Fibroblast of peridontal ligament (primary cell): ENCODE data around the gene DTHD1.

Source experiments
- DNase-seq: peaks from one replicate; pipeline ENCODE4 v3.0.0-alpha.2; 2010; ENCODE audit errors: extremely low read depth

Gene DTHD1

DNA sequence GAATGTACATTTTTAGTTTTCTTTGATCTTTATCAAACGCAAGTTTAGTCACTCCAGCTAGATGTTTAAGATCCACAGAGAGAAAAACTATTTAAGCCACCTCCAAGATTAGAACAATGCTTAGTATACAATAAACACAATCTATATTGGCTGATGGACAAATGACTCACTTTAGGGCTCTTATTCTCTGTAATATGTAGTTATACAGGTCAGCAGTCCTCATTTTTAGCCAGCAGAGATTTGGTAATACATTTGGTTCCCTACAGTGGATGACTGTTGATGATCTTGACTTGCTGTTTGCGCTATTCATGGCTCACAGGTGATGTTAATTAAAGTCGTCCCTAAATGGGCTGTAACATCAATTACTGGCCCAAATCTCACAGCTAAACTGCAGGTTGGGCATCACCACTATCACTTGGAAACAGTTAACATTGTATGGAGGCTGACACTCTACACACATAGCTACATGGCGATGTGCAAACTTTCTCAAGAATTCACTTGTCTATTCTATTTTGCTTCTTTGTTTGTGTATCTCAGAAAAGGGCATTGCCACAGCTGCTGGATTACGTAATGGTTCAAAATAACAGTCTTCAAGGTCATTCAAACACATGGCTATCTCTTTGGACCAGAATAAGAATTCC lies 11.8 kb upstream of the DTHD1 start:
- DNase-seq, result no peak

DNA sequence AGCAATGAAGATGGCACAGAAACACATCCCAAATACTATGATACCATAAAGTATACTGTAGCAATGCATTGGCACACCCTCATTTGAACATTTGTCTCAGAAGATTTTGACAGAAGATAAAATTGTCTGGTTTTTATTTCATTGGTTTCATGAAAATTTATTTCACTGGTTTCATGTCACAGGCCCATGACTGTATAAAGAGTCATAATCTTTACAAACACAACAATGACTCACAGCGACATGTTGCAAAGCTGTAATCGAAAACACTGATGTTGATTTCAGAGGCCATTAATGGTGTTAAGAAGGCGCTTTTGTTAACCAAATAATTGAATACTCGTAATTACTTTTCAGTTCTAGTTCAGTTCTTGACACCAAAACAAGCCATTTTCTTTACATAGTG lies 8.1 kb upstream of the DTHD1 start:
- DNase-seq, result no peak

DNA sequence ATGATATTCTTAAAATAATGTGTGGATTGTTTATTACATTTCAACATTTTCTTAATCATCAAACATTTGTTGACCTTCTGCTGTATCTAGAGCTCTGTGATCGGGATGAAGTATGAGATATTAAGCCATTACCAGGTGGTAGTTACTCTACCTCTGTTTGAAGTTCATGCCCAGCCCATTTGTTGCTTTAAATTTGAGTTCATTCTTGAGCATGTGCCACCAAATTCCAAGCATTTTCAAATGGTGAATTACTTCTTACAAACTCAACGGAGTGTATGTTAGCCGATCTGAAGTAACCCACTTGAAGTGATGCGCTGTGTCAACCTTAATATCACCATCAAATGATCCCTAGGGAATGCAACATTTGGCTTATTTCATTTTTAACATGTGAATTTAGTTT lies 7.3 kb upstream of the DTHD1 start:
- no peak for DNase-seq

DNA sequence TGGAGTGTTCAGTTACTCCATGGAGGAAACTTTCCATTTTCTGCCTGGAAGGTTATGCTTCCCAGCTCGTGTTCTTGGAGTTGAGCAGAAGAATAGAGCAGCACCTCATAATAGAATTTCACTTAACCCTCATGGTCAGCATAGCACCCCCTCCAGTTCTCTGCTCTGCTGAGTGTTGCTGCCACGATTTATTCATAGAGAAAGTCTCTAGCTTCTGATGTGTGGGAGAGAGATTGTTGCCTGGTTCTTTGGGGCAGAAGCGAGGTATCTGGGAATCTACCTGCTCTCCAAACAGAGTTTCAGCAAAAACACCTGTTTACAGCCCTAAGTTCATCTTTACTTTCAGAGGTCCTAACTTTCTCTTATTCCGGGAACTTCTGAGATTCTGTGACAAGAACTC lies 3.9 kb upstream of the DTHD1 start:
- DNase-seq, result no peak

DNA sequence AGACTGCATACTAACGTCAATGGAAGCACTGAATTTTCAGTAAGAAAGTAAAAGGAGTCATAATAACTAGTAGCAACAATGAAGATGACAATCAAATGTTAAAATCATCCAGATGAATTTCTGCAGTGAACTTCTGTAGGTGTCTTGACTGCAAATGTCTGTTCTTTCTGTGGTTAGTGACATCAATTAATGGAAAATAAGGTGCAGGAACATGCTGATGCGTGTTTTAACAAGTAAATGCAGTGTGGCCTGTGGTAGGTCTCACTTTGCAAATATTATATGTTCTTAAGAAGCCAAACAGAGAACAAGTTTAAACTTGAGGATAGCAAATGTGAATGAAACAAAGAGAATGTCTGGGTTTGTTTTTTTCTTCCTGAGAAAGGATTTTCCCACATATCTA lies 2.6 kb upstream of the DTHD1 start:
- DNase-seq, result no peak

DNA sequence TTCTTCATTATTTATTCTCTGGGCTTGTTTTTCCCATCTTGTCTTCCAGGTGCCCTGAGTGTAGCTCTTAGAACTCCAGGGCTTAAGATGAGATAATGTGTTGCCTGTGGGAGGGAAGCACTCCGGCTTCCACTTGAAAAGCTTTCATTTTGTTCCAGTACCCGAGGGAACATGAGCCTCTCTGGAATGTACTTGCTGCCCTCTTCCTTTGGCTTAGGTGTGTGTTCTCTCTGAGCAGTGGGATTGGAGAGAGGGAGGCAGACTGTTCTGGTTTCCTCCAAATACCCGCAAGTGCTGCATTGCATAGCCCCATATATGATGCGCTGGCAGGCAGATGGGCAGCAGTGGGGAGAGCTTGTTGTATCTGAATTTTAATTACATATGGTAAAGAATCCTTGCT lies 861 bp upstream of the DTHD1 start:
- no peak for DNase-seq

DNA sequence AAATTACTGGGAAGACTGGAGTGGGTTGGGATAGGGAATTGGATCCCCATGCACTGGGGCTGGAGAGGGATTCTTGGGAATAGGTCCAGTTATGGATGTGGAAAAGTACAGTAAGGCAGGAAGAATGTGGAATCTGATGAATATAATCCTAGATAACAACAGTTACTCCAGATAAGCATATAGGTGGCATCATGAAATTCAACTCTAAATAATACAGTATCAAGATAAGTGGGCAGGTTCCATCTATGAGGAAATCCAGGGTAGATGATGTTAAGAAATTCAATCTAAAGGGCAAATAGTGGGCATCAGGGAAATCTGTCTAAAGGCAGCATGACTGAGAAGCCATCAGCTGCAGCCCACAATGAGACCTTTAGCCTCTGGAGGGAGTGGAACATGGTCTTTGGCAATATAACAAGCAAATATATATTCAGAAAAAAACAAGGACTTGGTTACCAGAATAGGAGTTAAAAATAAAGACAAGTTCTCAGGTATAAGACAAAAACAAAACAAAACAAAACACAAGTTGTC lies 1.2 kb downstream of the DTHD1 start:
- no peak for DNase-seq

DNA sequence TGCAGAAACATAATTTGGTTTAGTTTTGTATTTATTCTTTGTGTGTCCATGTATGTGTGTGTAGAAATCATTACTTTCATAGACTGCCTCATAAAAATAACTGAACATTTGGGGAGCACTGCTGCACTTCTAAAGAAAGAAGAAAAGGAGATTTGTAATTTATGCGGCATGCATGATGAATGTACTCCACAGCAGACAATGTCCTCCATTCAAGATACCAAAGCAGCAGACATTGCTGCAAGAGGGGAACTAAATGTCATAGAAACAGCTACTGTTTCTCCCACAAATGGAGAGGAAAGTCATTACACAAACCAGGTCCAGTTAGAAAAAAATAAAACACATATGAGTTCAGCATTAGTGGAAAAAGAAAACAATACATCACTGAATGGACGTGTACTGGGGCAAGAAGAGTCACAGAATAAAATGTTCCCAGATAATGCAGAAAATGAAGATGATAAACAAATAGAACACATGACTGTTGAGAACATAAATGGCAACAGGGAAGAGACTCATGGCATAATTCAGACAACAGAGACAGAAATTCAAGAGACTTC lies 2.6 kb downstream of the DTHD1 start:
- no peak for DNase-seq

DNA sequence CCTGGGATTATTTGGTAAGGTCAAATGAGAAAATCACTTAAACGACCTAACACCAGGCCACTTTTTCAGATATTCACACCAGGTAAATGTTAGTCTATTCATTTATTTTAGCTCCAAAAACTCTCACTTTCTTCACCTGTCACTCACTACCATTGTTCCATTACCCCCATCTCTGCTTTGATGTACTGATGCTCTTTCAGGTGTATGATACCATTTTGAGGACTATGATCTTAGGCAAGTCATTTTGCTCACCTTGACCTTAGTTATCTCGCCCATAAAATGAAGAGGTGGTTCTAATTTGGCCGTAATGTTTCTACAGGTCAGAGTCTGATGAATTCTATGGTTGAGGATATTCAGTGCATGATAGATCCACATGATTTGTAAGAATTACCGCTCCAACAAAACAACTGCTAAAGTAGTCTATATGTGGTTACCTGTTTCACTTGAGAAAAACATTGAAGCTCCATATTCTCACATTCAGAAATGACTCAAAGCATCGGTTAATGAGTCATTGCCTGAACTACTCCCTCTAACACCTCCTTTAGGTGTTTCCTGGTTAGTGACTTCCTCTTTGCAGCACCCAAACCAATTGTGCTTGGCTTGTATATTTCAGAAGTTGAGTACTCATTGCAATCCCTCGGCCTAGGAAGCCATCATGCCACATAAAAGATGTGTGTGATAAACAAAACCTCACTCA lies 4.5 kb downstream of the DTHD1 start:
- DNase-seq, result no peak

DNA sequence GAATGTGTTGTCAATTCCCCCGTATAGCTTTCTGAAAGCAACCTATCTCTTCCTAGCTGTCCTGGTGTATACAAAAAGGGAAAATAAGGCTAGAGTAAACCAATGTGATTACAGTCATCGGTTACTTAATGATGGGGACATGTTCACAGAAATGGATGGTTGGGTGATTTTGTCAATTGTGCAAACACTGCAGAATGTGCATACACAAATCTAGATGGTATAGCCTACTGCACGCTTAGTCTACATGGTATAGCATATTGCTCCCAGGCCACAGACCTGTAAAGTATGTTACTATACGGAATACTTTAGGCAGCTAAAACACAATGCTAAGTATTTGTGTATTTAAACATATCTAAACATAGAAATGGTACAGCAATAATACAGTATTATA lies 5.1 kb downstream of the DTHD1 start:
- DNase-seq, result no peak

DNA sequence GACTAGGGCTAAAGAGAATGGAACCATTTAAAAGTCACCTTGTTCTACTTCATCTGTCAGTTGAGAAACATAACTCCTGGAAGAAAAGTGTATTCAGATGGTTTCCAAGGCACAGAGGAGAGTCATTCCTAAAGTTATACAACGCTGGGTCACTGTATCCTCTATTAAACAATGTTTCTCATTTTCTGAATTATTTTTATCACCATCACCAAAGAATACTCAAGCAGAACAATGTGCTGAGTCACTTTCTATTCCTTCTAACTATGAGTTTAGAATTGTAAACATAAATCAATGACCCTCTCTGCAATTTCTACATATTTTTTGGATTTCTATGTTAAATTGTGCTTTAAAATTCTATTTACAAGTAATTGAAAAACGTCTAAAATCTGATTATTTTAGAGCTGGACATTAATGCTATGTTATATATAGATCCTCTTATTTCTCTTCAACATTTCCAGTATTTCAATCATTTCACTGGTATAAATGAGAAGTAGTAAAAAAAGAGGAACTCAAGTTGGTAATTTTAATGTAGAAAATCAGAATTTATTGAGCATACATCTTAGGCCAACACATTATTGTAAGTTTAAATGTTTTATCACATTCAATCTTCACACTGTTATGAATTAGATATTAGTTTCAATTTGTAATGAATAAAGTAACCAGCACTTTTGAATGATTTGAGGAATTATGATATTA lies 7.5 kb downstream of the DTHD1 start:
- DNase-seq, result no peak

DNA sequence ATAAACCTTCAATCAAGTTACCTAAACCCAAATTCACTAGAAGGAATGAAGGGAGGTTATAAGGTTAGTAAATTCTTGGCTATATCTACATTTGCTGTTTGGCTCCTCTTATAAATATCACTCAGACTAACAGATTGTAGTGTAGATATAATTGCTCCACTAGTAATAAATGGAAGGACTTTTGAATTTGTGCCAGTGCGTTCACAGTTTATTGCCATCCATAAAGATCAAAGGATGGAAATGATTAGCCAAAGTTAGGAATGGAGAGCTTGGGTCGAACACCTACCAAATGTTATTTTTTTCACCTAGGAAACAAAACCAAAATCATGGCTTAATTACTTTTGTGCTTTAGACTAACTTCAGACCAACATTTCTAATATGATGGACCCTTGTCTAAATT lies 9.2 kb downstream of the DTHD1 start:
- no peak for DNase-seq

DNA sequence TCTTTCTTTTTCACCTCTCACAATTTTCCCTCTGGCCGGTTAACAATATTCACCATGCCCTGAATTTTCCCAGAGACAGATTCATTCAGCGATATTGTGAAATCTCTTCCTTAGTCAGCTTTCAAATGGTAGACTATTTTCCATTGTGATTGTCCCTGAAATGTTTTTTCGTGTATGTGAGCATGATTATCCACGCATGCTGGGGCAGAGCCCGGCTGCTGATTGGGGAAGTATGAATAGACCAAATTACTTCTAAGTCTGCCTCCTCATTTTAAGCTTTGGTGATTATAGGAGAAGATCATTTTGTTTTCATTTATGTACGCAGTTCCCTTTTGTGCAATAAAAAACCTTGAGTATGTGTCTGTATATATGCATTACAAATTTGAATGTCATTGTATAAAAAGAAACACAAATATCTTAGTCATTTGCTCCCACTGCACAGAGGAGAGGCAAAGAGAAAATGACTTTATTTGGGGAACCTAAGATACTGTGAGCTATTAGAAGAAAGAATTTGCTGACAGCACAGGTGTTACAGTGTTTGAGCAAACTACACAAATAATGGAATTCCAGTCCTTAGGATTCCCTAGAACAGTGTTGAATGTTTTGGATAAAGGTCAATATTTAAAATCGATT lies 11.3 kb downstream of the DTHD1 start:
- no peak for DNase-seq

DNA sequence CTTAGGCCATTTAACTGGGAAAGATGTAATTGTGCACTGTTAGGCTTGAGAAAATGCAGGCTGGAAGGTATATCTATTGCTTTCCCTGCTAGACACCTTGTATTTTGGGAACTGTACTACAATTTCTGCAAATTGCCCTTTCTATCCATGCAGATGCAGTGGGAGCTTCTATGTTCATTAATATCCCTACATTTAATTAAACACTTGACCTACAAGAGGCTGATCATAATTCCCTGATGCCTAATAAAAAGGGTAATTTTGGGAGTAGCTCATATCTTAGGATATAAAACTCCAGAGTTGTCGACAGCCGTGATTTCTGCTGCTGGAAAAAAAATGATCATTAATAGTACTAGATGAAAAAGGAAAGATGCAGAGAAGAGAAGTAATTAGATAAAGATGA lies 19.7 kb downstream of the DTHD1 start:
- DNase-seq, result no peak

DNA sequence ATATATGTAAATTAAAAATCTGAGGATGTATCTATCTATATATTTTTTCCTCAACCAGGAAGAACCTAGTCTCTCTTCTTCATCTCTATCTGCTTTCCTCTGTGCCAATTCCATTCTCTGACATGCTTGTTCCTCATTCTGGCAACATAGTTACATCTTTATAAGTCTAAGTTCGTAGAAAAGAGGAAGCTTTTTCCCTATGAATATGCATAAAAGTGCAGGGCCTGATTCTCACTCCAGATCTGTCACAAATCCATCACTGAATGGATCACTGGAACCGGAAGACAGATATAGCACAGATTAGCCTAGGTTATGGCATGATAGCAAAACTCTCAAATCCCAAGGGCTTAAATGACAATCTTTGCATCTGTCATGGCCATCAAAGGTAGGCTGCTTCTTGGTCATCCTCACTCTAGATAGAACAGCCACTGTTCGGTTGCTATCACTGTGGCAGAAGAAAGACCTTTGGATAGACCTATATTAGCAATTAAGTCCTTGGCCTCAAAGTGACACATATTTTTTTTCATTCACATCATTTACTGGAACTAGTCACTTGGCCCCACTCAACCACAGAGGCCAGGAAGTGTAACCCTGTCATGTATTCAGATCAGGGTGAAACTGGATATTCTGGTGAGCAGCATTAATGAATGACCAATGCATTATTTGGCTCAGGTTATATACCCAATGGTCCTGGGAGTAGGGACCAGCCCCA lies 22.2 kb downstream of the DTHD1 start:
- DNase-seq, result no peak

DNA sequence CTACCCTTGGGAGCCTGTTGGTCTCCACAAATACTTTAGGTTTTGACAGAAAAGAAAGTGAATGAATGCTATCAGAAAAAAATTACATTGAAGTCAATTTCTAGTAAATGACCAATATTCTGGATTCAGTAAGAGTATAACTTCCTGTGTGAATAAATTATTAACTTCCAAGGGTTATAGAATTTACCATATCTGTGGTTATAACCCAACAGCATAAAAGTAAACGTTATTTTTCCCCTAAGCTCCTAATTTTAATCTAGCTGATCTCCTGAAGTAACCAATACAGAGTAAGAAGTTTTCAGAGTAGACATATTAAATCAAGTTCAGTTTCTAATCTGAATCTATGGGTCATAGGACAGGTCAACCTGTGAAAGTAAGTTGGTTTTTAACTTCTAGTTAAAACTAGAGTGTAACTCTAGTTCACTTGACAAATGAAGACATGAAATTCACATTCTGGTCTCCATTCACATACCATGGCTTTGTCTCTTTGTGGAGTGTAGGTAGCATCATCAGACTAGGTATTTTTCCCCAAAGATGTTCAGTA lies 22.8 kb downstream of the DTHD1 start:
- no peak for DNase-seq

DNA sequence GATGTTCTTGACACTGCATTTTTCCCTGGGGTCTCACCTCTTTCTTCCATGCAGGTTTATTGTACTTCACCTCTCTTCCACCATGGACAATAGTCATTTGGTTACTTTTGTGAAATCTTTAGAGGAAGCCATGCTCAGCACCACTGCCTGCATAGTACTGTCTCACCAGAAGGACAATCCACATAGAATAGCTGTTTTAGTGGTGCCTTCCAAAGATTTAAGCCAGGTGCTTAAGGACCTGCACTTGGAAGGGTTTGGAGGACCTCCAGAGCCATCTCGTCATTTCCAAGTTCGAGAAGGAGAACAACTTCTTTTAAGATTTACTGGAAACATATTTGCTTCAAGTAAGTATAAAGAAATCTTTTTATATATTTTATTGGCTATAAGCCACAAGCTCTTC lies 26.7 kb downstream of the DTHD1 start:
- no peak for DNase-seq

DNA sequence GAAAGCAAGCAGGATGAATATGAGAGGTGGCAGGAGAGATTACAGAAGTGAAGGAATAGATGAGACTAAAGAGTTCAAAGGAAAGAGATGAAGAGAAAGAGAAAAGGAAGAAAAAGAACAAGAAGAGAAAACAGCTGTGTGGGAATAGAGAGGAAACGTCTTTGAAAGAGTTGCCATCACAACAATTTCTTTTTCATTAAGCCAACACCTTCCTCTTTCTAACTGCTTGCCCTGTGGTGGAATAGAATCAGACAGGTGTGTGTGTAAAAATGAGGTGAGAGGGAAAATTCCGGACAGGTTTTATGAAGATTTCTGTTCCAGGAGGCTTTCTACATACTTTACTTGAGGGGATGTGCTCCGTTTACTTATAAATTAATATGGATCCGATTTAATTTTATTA lies 28.8 kb downstream of the DTHD1 start:
- no peak for DNase-seq

DNA sequence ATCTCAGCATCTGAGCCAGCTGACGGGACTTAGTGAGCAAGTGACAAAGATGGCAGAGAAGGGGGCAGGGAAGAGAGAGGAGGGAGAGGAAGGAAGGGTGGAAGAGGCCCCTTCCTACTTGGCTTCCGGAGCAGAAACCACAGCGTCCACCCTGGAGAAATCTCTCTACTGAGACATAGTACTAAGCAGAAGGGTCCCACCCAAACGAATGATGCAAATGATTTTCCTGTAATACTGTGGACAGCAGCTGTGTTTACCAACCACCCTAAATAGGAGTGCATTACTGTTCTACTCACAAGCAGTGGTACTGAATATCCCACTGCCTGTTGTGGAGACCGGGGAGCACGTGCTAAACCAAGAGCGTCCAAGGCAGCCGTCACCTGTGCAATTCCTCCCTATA lies 29.4 kb downstream of the DTHD1 start:
- no peak for DNase-seq

DNA sequence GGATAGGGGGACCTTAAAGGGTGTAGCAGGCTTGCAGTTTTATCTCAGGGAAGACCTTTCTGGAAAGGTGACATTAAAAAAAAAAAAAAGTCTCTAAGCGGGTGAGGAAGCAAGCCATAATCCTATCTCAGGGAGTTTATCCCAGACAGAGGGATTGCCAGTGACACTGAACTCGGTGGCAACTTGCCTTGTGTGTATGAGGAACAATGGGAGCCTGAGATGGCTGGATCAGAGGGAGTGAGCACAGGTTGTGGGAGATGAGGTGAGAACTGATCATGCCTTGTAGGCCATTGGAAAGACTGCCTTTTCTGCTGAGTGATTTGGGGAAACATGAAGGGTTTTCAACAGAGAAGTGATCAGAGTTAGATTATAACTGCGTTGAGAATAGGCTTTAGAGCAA lies 31.1 kb downstream of the DTHD1 start:
- no peak for DNase-seq

DNA sequence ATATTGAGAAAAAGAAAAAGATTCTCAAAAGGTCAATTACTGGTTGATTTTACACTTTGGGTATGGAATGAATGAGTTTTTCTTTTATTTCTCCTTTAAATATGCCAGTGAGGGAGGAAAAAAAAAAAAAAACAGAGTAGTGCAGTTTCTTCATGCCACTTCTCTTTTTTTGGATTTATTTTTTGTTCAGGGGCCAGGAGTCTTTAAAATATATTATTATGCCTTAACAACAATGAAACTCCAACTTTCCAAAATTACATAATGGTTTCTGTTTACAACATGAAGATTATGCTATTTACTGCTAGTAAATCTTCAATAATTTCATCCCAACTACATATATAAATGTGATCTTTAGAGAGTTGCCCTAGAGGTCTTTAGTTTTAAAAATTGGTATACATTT lies 31.9 kb downstream of the DTHD1 start:
- DNase-seq, result no peak
